WTC11 (cell line): ENCODE data around the gene RAB25. TPM values are rescaled to one million over a fixed set of nuclear protein-coding genes. Genes with fewer than 3 reads are reported as not detected.
A peak's percentile ranks its signal among the peaks of the same experiment; 100 is the strongest.

Source experiments
- ATAC-seq: fragments of 200-7000 bp; cut with Tn5 transposase; 2 replicates; pipeline ENCODE4 v1.10.0; 2021; ENCODE audit warnings: mild to moderate bottlenecking, moderate library complexity
- CTCF ChIA-PET: fragments of 300-600 bp; sonication (Branson Sonifier 250); formaldehyde crosslinking; loops from one replicate; lab custom pipeline; 2021; ENCODE audit warnings: antibody characterized with exemption; lab: Charles Lee
- POLR2A ChIA-PET: fragments of 350-600 bp; sonication (Branson Sonifier 250); formaldehyde crosslinking; loops from one replicate; lab custom pipeline; 2021; ENCODE audit warnings: antibody characterized with exemption; lab: Charles Lee
- DNase-seq: peaks from one replicate; pipeline ENCODE4 v3.0.0; 2021; ENCODE audit warnings: low spot score
- H3K27ac Mint-ChIP-seq: 2 replicates; pipeline ENCODE4 v1.8.0; 2021; ENCODE audit warnings: mixed read lengths
- H3K27me3 Mint-ChIP-seq: 2 replicates; pipeline ENCODE4 v1.8.0; 2021; ENCODE audit warnings: low read depth, mild to moderate bottlenecking, moderate library complexity, mixed read lengths
- H3K36me3 Mint-ChIP-seq: 2 replicates; pipeline ENCODE4 v1.8.0; 2021; ENCODE audit warnings: mixed read lengths
- H3K4me1 Mint-ChIP-seq: 2 replicates; pipeline ENCODE4 v1.8.0; 2022; ENCODE audit warnings: mixed read lengths
- H3K4me3 Mint-ChIP-seq: 2 replicates; pipeline ENCODE4 v1.8.0; 2021; ENCODE audit warnings: mild to moderate bottlenecking, moderate library complexity, mixed read lengths
- H3K9me3 Mint-ChIP-seq: 2 replicates; pipeline ENCODE4 v1.8.0; 2021; ENCODE audit warnings: mixed read lengths
- ELF4 ChIP-seq: sonication (generic); formaldehyde crosslinking; IDR thresholded peaks from 2 replicates; pipeline ENCODE4 v1.8.1; 2022; ENCODE audit warnings: low read depth, mild to moderate bottlenecking, moderate library complexity, missing genetic modification reagents
- EMX1 ChIP-seq: fragments of 250-450 bp; sonication (Bioruptor Pico); IDR thresholded peaks from 2 replicates; pipeline ENCODE4 v1.8.0; 2021; ENCODE audit warnings: mild to moderate bottlenecking
- FOXJ3 ChIP-seq: sonication (generic); formaldehyde crosslinking; IDR thresholded peaks from 2 replicates; pipeline ENCODE4 v1.9.0; 2021; ENCODE audit warnings: missing genetic modification reagents, mild to moderate bottlenecking, borderline replicate concordance
- FOXK1 ChIP-seq: sonication (generic); formaldehyde crosslinking; IDR thresholded peaks from 2 replicates; pipeline ENCODE4 v1.8.0; 2022; ENCODE audit warnings: mild to moderate bottlenecking, moderate library complexity, missing genetic modification reagents
- GRHL2 ChIP-seq: fragments of 250-450 bp; sonication (Bioruptor Pico); IDR thresholded peaks from 2 replicates; pipeline ENCODE4 v1.8.0; 2022; ENCODE audit warnings: mild to moderate bottlenecking, moderate library complexity; ENCODE audit not compliant: insufficient replicate concordance, severe bottlenecking
- GTF2I ChIP-seq: fragments of 250-450 bp; sonication (Bioruptor Pico); conservative IDR thresholded peaks from 2 replicates; pipeline ENCODE4 v1.4.0; 2021; ENCODE audit warnings: mild to moderate bottlenecking
- IRF2 ChIP-seq: sonication (generic); formaldehyde crosslinking; IDR thresholded peaks from 2 replicates; pipeline ENCODE4 v1.8.0; 2022; ENCODE audit warnings: low read depth, missing genetic modification reagents, borderline replicate concordance
- JAZF1 ChIP-seq: fragments of 250-450 bp; sonication (Bioruptor Pico); IDR thresholded peaks from 2 replicates; pipeline ENCODE4 v1.9.0; 2021; ENCODE audit warnings: moderate library complexity, mild to moderate bottlenecking, inconsistent platforms
- MYBL2 ChIP-seq: sonication (generic); formaldehyde crosslinking; IDR thresholded peaks from 2 replicates; pipeline ENCODE4 v1.8.1; 2023; ENCODE audit warnings: mild to moderate bottlenecking, moderate library complexity, missing genetic modification reagents
- NFATC4 ChIP-seq: fragments of 250-450 bp; sonication (Bioruptor Pico); IDR thresholded peaks from 2 replicates; pipeline ENCODE4 v1.9.0; 2021; ENCODE audit warnings: mild to moderate bottlenecking
- NR2C2 ChIP-seq: sonication (generic); formaldehyde crosslinking; IDR thresholded peaks from 2 replicates; pipeline ENCODE4 v1.8.0; 2022; ENCODE audit warnings: mild to moderate bottlenecking, missing genetic modification reagents
- NR3C1 ChIP-seq: sonication (generic); formaldehyde crosslinking; conservative IDR thresholded peaks from 2 replicates; pipeline ENCODE4 v1.8.1; 2023; ENCODE audit warnings: low read depth, mild to moderate bottlenecking, missing genetic modification reagents
- SMAD4 ChIP-seq: sonication (generic); formaldehyde crosslinking; IDR thresholded peaks from 2 replicates; pipeline ENCODE4 v1.8.0; 2022; ENCODE audit warnings: mild to moderate bottlenecking, missing genetic modification reagents
- ZNF138 ChIP-seq: sonication (generic); formaldehyde crosslinking; conservative IDR thresholded peaks from 2 replicates; pipeline ENCODE4 v1.8.1; 2022; ENCODE audit warnings: mild to moderate bottlenecking, moderate library complexity, missing genetic modification reagents
- ZNF219 ChIP-seq: sonication (generic); formaldehyde crosslinking; IDR thresholded peaks from 2 replicates; pipeline ENCODE4 v1.8.0; 2023; ENCODE audit warnings: missing genetic modification reagents, mild to moderate bottlenecking, borderline replicate concordance
- ZNF232 ChIP-seq: sonication (generic); formaldehyde crosslinking; IDR thresholded peaks from 2 replicates; pipeline ENCODE4 v1.8.0; 2022; ENCODE audit warnings: mild to moderate bottlenecking, missing genetic modification reagents
- ZNF263 ChIP-seq: sonication (generic); formaldehyde crosslinking; IDR thresholded peaks from 2 replicates; pipeline ENCODE4 v1.8.1; 2022; ENCODE audit warnings: low read depth, mild to moderate bottlenecking, moderate library complexity, missing genetic modification reagents
- total RNA-seq: library from RNA; stranded (reverse); gene quantifications from 3 replicates; pipeline ENCODE4 v1.2.3, GENCODE V29; 2021
- TF ChIP-seq, protein P1 (sequence below): fragments of 250-450 bp; sonication (Bioruptor Pico); conservative IDR thresholded peaks from 2 replicates; pipeline ENCODE4 v1.9.0; 2021; ENCODE audit warnings: mild to moderate bottlenecking
- TF ChIP-seq, protein P2 (sequence below): fragments of 200-600 bp; IDR thresholded peaks from 2 replicates; pipeline ENCODE4 v1.8.0; 2022; ENCODE audit warnings: antibody characterized with exemption
- TF ChIP-seq, protein P3 (sequence below): sonication (generic); formaldehyde crosslinking; IDR thresholded peaks from 2 replicates; pipeline ENCODE4 v1.8.0; 2023; ENCODE audit warnings: mild to moderate bottlenecking, missing genetic modification reagents
- TF ChIP-seq, protein P4 (sequence below): sonication (generic); formaldehyde crosslinking; IDR thresholded peaks from 2 replicates; pipeline ENCODE4 v1.8.0; 2023; ENCODE audit warnings: missing genetic modification reagents
- TF ChIP-seq, protein P5 (sequence below): sonication (generic); formaldehyde crosslinking; conservative IDR thresholded peaks from 2 replicates; pipeline ENCODE4 v1.8.1; 2023; ENCODE audit warnings: mild to moderate bottlenecking, low read depth, missing genetic modification reagents, moderate library complexity
- TF ChIP-seq, protein P6 (sequence below): sonication (generic); formaldehyde crosslinking; IDR thresholded peaks from 2 replicates; pipeline ENCODE4 v1.8.1; 2023; ENCODE audit warnings: mild to moderate bottlenecking, missing genetic modification reagents, moderate library complexity

The RAB25 gene
- total RNA-seq, 1 experiment from 2014 or later = 61.9 TPM

DNA sequence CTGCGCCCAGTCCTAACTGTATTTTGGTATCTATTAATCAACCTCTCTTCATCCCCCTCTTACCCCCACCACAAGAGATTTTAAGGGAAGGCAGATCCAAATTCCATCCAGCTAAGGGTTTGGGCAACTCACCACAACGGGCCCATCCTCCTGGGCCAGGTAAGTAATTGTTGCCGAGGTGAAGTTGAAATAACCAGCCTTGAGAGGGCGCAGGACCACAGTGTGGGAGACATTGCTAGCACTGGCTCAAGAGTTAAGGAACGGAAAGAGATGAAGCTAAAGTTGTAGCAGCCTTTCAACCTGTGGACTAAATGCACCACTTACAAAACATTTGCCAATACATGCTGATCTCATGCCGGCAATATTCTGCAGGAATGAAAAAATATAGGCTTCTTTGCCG, 46.1 kb upstream of the RAB25 start:
- Mint-ChIP-seq H3K4me1 (peaks cover 4% of the 10 kb centered on the region), H3K36me3 (peaks cover 69% of the 10 kb centered on the region), H3K9me3 (no peaks in the 10 kb centered on the region), H3K4me3 (no peak overlapping the region), H3K27ac (no peak overlapping the region), H3K27me3 (no peaks in the 10 kb centered on the region)
- ATAC-seq = peak; percentile 70
- no peak for DNase-seq
- ChIA-PET CTCF (interaction anchor here (0.9 to 3.2 kb wide), 10 partner anchors 11 to 89 kb away, joined by 3 to 24 read pairs (median 5); partner anchors contain the start of genes ARHGEF2 and KHDC4), POLR2A (no interaction called here)
- TF ChIP-seq, protein P1, sequence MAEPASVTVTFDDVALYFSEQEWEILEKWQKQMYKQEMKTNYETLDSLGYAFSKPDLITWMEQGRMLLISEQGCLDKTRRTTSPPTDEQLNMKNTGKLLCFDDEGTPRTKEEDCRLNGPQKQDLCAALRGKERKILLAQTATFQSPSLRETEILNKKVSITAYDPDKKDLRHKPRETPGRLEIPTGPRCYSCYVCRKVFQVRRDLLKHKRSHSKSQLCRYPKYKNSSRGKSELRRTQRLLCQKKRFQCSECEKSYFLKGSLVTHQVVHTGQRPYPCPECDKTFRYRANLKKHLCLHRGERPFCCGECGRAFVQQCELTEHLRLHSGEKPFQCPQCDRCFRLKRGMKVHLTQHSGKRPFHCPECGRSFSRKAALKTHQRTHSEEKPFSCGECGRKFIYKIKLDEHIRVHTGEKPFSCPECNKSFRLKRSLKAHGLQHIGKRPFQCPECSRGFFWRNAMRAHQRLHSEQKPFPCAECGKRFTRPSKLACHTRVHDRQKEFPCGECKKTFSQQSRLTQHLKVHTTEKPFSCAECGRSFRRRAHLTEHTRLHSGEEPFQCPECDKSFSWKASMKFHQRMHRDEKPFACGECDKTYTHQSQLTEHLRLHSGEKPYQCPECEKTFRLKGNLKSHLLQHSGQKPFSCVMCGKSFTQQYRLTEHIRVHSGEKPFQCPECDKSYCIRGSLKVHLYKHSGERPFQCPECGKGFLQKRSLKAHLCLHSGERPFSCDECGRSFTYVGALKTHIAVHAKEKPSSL (CRISPR knock-in tag) = no peak
- TF ChIP-seq, protein P2, sequence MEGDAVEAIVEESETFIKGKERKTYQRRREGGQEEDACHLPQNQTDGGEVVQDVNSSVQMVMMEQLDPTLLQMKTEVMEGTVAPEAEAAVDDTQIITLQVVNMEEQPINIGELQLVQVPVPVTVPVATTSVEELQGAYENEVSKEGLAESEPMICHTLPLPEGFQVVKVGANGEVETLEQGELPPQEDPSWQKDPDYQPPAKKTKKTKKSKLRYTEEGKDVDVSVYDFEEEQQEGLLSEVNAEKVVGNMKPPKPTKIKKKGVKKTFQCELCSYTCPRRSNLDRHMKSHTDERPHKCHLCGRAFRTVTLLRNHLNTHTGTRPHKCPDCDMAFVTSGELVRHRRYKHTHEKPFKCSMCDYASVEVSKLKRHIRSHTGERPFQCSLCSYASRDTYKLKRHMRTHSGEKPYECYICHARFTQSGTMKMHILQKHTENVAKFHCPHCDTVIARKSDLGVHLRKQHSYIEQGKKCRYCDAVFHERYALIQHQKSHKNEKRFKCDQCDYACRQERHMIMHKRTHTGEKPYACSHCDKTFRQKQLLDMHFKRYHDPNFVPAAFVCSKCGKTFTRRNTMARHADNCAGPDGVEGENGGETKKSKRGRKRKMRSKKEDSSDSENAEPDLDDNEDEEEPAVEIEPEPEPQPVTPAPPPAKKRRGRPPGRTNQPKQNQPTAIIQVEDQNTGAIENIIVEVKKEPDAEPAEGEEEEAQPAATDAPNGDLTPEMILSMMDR = no peak
- TF ChIP-seq, protein P3, sequence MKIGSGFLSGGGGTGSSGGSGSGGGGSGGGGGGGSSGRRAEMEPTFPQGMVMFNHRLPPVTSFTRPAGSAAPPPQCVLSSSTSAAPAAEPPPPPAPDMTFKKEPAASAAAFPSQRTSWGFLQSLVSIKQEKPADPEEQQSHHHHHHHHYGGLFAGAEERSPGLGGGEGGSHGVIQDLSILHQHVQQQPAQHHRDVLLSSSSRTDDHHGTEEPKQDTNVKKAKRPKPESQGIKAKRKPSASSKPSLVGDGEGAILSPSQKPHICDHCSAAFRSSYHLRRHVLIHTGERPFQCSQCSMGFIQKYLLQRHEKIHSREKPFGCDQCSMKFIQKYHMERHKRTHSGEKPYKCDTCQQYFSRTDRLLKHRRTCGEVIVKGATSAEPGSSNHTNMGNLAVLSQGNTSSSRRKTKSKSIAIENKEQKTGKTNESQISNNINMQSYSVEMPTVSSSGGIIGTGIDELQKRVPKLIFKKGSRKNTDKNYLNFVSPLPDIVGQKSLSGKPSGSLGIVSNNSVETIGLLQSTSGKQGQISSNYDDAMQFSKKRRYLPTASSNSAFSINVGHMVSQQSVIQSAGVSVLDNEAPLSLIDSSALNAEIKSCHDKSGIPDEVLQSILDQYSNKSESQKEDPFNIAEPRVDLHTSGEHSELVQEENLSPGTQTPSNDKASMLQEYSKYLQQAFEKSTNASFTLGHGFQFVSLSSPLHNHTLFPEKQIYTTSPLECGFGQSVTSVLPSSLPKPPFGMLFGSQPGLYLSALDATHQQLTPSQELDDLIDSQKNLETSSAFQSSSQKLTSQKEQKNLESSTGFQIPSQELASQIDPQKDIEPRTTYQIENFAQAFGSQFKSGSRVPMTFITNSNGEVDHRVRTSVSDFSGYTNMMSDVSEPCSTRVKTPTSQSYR (CRISPR knock-in tag) = no peak
- TF ChIP-seq JAZF1 (CRISPR knock-in tag) = no peak
- TF ChIP-seq, protein P4, sequence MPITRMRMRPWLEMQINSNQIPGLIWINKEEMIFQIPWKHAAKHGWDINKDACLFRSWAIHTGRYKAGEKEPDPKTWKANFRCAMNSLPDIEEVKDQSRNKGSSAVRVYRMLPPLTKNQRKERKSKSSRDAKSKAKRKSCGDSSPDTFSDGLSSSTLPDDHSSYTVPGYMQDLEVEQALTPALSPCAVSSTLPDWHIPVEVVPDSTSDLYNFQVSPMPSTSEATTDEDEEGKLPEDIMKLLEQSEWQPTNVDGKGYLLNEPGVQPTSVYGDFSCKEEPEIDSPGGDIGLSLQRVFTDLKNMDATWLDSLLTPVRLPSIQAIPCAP (CRISPR knock-in tag) = no peak
- no peak for TF ChIP-seq ZNF219 (CRISPR knock-in tag)
- TF ChIP-seq IRF2 = no peak
- TF ChIP-seq GRHL2 (CRISPR knock-in tag) = no peak
- no peak for TF ChIP-seq ZNF263 (CRISPR knock-in tag)
- TF ChIP-seq EMX1 (CRISPR knock-in tag) = no peak
- no peak for TF ChIP-seq GTF2I (CRISPR knock-in tag)
- no peak for TF ChIP-seq ZNF138 (CRISPR knock-in tag)
- no peak for TF ChIP-seq ZNF232 (CRISPR knock-in tag)
- TF ChIP-seq FOXJ3 (CRISPR knock-in tag) = no peak

DNA sequence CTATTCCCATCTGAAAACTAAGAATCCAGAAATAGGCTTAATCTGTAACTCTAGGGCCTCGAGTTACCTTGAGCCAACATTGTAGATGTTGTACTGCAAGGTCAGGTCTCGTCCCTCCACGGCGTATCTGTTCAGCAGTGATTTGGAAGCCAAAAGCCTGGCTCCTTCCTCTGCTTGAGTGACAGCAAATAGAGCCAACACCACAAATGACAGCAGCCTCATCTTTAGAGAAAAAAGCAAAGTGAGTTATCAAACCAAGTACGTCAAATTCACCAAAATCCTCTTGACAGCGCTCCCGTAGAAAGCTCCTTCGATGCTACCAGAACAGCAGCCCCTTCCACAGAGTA, 41.0 kb upstream of the RAB25 start:
- Mint-ChIP-seq H3K27ac (peak overlapping the region; percentile 41), H3K4me1 (peaks cover 9% of the 10 kb centered on the region), H3K27me3 (peaks cover 27% of the 10 kb centered on the region), H3K4me3 (peak overlapping the region; percentile 85), H3K36me3 (peaks cover 33% of the 10 kb centered on the region), H3K9me3 (no peaks in the 10 kb centered on the region)
- ChIA-PET POLR2A (no interaction called here), CTCF (interaction anchor here (1.0 to 1.4 kb wide), 5 partner anchors 46 to 117 kb away, joined by 3 to 9 read pairs (median 3); no protein-coding TSS in a partner anchor)
- ATAC-seq (no peak), DNase-seq (no peak)
- TF ChIP-seq ELF4 (CRISPR knock-in tag) = no peak
- TF ChIP-seq, protein P5, sequence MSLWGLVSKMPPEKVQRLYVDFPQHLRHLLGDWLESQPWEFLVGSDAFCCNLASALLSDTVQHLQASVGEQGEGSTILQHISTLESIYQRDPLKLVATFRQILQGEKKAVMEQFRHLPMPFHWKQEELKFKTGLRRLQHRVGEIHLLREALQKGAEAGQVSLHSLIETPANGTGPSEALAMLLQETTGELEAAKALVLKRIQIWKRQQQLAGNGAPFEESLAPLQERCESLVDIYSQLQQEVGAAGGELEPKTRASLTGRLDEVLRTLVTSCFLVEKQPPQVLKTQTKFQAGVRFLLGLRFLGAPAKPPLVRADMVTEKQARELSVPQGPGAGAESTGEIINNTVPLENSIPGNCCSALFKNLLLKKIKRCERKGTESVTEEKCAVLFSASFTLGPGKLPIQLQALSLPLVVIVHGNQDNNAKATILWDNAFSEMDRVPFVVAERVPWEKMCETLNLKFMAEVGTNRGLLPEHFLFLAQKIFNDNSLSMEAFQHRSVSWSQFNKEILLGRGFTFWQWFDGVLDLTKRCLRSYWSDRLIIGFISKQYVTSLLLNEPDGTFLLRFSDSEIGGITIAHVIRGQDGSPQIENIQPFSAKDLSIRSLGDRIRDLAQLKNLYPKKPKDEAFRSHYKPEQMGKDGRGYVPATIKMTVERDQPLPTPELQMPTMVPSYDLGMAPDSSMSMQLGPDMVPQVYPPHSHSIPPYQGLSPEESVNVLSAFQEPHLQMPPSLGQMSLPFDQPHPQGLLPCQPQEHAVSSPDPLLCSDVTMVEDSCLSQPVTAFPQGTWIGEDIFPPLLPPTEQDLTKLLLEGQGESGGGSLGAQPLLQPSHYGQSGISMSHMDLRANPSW (CRISPR knock-in tag) = no peak
- no peak for TF ChIP-seq NR2C2 (CRISPR knock-in tag)
- TF ChIP-seq, protein P6, sequence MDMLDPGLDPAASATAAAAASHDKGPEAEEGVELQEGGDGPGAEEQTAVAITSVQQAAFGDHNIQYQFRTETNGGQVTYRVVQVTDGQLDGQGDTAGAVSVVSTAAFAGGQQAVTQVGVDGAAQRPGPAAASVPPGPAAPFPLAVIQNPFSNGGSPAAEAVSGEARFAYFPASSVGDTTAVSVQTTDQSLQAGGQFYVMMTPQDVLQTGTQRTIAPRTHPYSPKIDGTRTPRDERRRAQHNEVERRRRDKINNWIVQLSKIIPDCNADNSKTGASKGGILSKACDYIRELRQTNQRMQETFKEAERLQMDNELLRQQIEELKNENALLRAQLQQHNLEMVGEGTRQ (CRISPR knock-in tag) = no peak
- TF ChIP-seq MYBL2 = no peak
- no peak for TF ChIP-seq FOXK1 (CRISPR knock-in tag)
- TF ChIP-seq, protein P1 (CRISPR knock-in tag) = no peak
- no peak for TF ChIP-seq NFATC4 (CRISPR knock-in tag)
- no peak for TF ChIP-seq JAZF1 (CRISPR knock-in tag)
- no peak for TF ChIP-seq SMAD4 (CRISPR knock-in tag)
- no peak for TF ChIP-seq NR3C1 (CRISPR knock-in tag)
